MCF 10A (cell line): ENCODE results near the gene PRKCZ. TPM values are rescaled to one million over a fixed set of nuclear protein-coding genes. Genes with fewer than 3 reads are reported as not detected.

ENCODE experiments used
- BruUV-seq: library from RNA; stranded (reverse); fragments of 400-500 nt; replicated peaks from 2 replicates; lab custom pipeline; 2021; lab: Mats Ljungman, UMichigan
- CTCF ChIA-PET: fragments of 300-600 bp; sonication (Branson Sonifier 250); formaldehyde crosslinking; extraction: SDS; loops from one replicate; lab custom pipeline; 2021; ENCODE audit warnings: antibody characterized with exemption, inconsistent platforms; lab: Yijun Ruan, JAX
- POLR2A ChIA-PET: fragments of 300-600, 350-650 bp; sonication (Branson Sonifier 250); formaldehyde crosslinking; extraction: SDS; loops from one replicate; lab custom pipeline; 2020; ENCODE audit warnings: antibody characterized with exemption, inconsistent platforms; lab: Yijun Ruan, JAX
- DNase-seq: peaks from one replicate; pipeline ENCODE4 v3.0.0-alpha.2; 2018; ENCODE audit not compliant: unreplicated experiment
- H3K27ac Mint-ChIP-seq: one replicate; pipeline ENCODE4 v1.8.0; 2022; ENCODE audit warnings: mild to moderate bottlenecking, low read depth, mixed read lengths; ENCODE audit not compliant: unreplicated experiment
- H3K27me3 Mint-ChIP-seq: one replicate; pipeline ENCODE4 v1.8.0; 2022; ENCODE audit warnings: mixed read lengths; ENCODE audit not compliant: insufficient read depth, unreplicated experiment
- H3K36me3 Mint-ChIP-seq: one replicate; pipeline ENCODE4 v1.8.0; 2022; ENCODE audit warnings: mild to moderate bottlenecking, moderate library complexity, mixed read lengths; ENCODE audit not compliant: insufficient read depth, unreplicated experiment
- H3K4me1 Mint-ChIP-seq: one replicate; pipeline ENCODE4 v1.8.0; 2022; ENCODE audit warnings: mixed read lengths; ENCODE audit not compliant: insufficient read depth, unreplicated experiment
- H3K4me3 Mint-ChIP-seq: one replicate; pipeline ENCODE4 v1.8.0; 2022; ENCODE audit warnings: mild to moderate bottlenecking, moderate library complexity, mixed read lengths; ENCODE audit not compliant: unreplicated experiment
- H3K9me3 Mint-ChIP-seq: one replicate; pipeline ENCODE4 v1.8.0; 2022; ENCODE audit warnings: mixed read lengths; ENCODE audit not compliant: unreplicated experiment
- intact Hi-C: fragments of 100-400 bp; cut with micrococcal nuclease; formaldehyde crosslinking; loops from 2 replicates; pipeline ENCODE4 v1.14.1; 2022
- total RNA-seq: library from RNA; stranded (reverse); gene quantifications from 2 replicates; pipeline ENCODE4 v1.2.3, GENCODE V29; 2022
- TF ChIP-seq, protein P1 (sequence below): fragments of 200-600 bp; IDR thresholded peaks from one replicate; pipeline ENCODE4 v1.8.0; 2022; ENCODE audit warnings: antibody characterized with exemption, mild to moderate bottlenecking; ENCODE audit not compliant: unreplicated experiment

PRKCZ gene
- total RNA-seq, 1 experiment from 2014 or later: 24.9 TPM

DNA sequence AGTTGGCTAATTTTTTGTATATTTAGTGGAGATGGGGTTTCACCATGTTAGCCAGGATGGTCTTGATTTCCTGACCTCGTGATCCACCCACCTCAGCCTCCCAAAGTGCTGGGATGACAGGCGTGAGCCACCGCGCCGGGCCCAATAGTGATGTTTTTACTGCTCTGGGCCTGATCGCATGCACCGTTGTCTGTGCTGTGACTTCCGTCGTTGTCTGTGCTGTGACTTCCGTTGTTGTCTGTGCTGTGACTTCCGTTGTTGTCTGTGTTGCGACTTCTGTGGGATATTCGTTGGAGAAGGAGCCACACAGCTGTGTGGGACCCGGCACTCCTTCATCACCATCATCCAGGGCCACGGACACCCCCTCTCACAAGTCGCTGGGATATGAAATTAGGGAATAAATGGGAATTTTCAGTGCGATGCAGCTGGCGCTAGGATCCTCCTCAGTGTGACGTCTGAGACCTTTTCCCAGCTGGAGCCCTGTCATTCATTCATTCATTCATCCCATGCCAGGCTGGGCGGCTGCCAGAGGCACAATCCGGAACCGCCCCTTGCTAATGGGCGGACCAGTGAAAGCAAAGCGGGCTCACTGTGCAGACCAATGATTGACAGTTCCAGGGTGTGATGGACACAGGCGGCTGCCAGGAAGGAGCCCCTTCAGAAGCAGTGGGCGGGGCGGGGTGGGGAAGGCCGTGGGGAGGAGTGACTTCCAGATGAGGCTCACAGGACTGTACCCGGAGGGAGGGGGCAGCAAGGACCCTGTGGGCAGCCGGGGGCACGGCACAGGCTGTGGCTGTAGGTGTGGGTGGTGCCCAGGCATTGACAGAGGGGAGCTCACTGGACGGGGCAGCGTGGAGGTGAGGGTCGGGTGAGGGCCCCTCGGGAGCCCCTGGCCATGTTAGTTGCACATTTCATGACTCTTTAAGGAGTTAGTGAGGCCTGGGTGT is 48.9 kb downstream of the PRKCZ start:
- Mint-ChIP-seq H3K9me3 (peaks cover 8% of the 10 kb centered on the region), H3K4me3 (no peak overlapping the region), H3K27ac (no peak overlapping the region), H3K4me1 (no peaks in the 10 kb centered on the region), H3K27me3 (no peaks in the 10 kb centered on the region), H3K36me3 (peaks cover 12% of the 10 kb centered on the region)
- ChIA-PET POLR2A (interaction anchor here (0.6 kb wide), 1 partner anchor 23 kb away, joined by 3 read pairs; no protein-coding TSS in a partner anchor), CTCF (interaction anchor here (0.6 kb wide), 1 partner anchor 783 kb away, joined by 3 read pairs; no protein-coding TSS in a partner anchor)
- intact Hi-C loops: no loop called here
- no peak for DNase-seq
- no TSS peak for BruUV-seq
- TF ChIP-seq, protein P1, sequence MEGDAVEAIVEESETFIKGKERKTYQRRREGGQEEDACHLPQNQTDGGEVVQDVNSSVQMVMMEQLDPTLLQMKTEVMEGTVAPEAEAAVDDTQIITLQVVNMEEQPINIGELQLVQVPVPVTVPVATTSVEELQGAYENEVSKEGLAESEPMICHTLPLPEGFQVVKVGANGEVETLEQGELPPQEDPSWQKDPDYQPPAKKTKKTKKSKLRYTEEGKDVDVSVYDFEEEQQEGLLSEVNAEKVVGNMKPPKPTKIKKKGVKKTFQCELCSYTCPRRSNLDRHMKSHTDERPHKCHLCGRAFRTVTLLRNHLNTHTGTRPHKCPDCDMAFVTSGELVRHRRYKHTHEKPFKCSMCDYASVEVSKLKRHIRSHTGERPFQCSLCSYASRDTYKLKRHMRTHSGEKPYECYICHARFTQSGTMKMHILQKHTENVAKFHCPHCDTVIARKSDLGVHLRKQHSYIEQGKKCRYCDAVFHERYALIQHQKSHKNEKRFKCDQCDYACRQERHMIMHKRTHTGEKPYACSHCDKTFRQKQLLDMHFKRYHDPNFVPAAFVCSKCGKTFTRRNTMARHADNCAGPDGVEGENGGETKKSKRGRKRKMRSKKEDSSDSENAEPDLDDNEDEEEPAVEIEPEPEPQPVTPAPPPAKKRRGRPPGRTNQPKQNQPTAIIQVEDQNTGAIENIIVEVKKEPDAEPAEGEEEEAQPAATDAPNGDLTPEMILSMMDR: no peak

DNA sequence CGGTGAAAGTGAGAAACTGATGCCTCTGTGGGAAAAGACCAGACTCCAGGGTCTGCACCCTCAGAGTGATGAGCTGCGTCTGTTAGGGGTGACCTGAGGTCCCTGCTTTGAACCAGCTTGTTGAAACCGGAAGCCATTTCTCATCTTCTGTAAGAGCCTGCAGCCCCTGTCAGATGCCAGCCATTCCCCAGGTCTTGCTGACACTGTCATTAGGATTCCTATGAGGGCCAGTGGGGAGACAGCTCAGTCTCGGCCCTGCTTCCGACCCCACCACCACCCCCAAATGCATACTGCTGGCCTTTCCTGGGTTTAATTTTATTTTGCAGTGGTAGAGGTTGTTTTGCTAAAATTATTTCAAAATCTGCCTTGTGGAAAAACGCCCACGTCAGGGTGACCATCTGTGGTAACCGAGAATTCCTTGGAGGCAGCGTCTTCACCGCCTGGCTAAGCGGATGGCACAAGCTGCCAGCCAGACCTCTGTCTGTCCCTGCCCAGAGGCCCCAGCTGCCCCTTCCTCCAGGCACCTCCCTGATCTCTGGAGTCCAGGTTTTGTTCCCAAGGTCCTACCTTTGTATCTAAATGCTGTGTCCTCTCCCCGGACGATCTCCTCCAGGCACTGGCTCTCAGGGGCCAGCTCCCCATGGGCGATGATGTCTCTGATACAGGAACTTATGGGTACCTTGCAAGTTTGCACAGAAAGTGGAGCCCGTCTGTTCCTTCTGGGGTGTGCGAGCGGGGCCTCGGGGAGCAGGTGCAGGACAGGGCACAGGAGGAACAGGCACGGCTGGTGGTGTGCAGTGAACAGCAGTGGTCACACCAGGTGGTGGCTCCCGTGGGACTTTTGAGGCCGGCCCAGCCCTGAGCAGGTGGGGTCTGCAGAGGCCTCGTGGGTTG is 49.9 kb downstream of the PRKCZ start:
- CTCF ChIA-PET: interaction anchor here (0.6 kb wide), 1 partner anchor 1686 kb away, joined by 3 read pairs; no protein-coding TSS in a partner anchor
- Mint-ChIP-seq H3K36me3 (peaks cover 12% of the 10 kb centered on the region), H3K4me3 (no peak overlapping the region), H3K4me1 (no peaks in the 10 kb centered on the region), H3K9me3 (peaks cover 8% of the 10 kb centered on the region), H3K27me3 (no peaks in the 10 kb centered on the region), H3K27ac (no peak overlapping the region)
- intact Hi-C loops: no loop called here
- TF ChIP-seq, protein P1: no peak
- no peak for DNase-seq
- POLR2A ChIA-PET: no interaction called here
- BruUV-seq: no TSS peak

- CTCF ChIA-PET: no interaction called here
- no peak overlapping the region for H3K27ac Mint-ChIP-seq
- H3K4me3 Mint-ChIP-seq: no peak overlapping the region
- H3K4me1 Mint-ChIP-seq: no peaks in the 10 kb centered on the region
- no TSS peak for BruUV-seq
- TF ChIP-seq, protein P1: no peak
- no peaks in the 10 kb centered on the region for H3K27me3 Mint-ChIP-seq
- peaks cover 12% of the 10 kb centered on the region for H3K36me3 Mint-ChIP-seq
- DNase-seq: no peak
- peaks cover 8% of the 10 kb centered on the region for H3K9me3 Mint-ChIP-seq
- intact Hi-C loops: no loop called here
- POLR2A ChIA-PET: no interaction called here
Observed at GRCh38 chr1:2100780-2101108, 50.5 kb downstream of the PRKCZ start.

DNA sequence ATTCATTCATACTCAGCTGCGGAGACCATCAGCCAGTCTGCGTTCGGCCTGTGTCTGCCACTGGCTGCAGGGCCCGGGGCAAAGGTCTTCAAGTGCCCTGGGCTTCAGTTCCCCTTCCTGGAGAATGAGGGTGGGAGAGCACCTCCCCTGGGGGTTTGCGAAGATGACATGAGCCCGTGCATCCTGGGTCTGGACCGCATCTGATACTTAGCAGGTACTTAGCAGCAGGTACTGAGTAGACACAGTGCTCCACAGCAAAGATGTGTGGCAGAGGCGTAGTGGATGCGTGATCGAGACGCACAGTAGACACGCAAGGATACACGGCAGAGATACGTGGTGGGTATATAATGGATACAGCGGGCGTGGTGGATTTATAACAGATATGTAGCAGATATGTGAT is 51.3 kb downstream of the PRKCZ start:
- Mint-ChIP-seq H3K9me3 (peaks cover 8% of the 10 kb centered on the region), H3K4me1 (no peaks in the 10 kb centered on the region), H3K4me3 (no peak overlapping the region), H3K27ac (no peak overlapping the region), H3K27me3 (no peaks in the 10 kb centered on the region), H3K36me3 (peaks cover 12% of the 10 kb centered on the region)
- ChIA-PET CTCF (no interaction called here), POLR2A (no interaction called here)
- DNase-seq: no peak
- BruUV-seq: no TSS peak
- TF ChIP-seq, protein P1: no peak
- intact Hi-C loops: no loop called here
